OCI-LY1 (cell line): ENCODE measurements around the gene CWC22.

Source experiments
- H2AFZ ChIP-seq: fragments of 200-600 bp; sonication (generic), shearing (Covaris generic); 2 replicates; pipeline ENCODE4 v1.6.0; 2014; ENCODE audit warnings: antibody characterized with exemption, mild to moderate bottlenecking, low read length
- H3F3A ChIP-seq: fragments of 200-600 bp; sonication (generic), shearing (Covaris generic); 2 replicates; pipeline ENCODE4 v1.6.0; 2014; ENCODE audit warnings: mild to moderate bottlenecking, antibody characterized with exemption, low read length, moderate library complexity; ENCODE audit not compliant: insufficient read depth
- H3K27ac ChIP-seq: fragments of 200-600 bp; sonication (generic); 2 replicates; pipeline ENCODE4 v1.5.1; 2014; ENCODE audit warnings: low read length, mixed run types, mild to moderate bottlenecking, low read depth; ENCODE audit not compliant: poor library complexity, severe bottlenecking
- H3K27me3 ChIP-seq: fragments of 200-600 bp; sonication (generic); 2 replicates; pipeline ENCODE4 v1.6.0; 2014; ENCODE audit warnings: antibody characterized with exemption, mild to moderate bottlenecking, low read length, moderate library complexity; ENCODE audit not compliant: insufficient read depth
- H3K36me3 ChIP-seq: fragments of 200-600 bp; sonication (generic); 2 replicates; pipeline ENCODE4 v1.6.1; 2014; ENCODE audit warnings: mild to moderate bottlenecking, antibody characterized with exemption, low read length, moderate library complexity, mixed read lengths; ENCODE audit not compliant: insufficient read depth
- H3K4me1 ChIP-seq: fragments of 200-600 bp; sonication (generic); 2 replicates; pipeline ENCODE4 v1.5.1; 2014; ENCODE audit warnings: mild to moderate bottlenecking, low read length, moderate library complexity; ENCODE audit not compliant: insufficient read depth, severe bottlenecking
- H3K4me2 ChIP-seq: fragments of 200-600 bp; sonication (generic), shearing (Covaris generic); 2 replicates; pipeline ENCODE4 v1.6.1; 2014; ENCODE audit warnings: low read length
- H3K4me3 ChIP-seq: fragments of 200-600 bp; sonication (generic); 2 replicates; pipeline ENCODE4 v1.5.1; 2014; ENCODE audit warnings: low read length, low read depth, mild to moderate bottlenecking, mixed read lengths; ENCODE audit not compliant: poor library complexity, severe bottlenecking
- H3K79me2 ChIP-seq: fragments of 200-600 bp; shearing (Covaris generic); 2 replicates; pipeline ENCODE4 v1.6.1; 2016; ENCODE audit warnings: mixed run types, low read length, mixed read lengths; ENCODE audit not compliant: insufficient read depth
- H3K9ac ChIP-seq: fragments of 200-600 bp; sonication (generic), shearing (Covaris generic); 2 replicates; pipeline ENCODE4 v1.6.1; 2014; ENCODE audit warnings: mild to moderate bottlenecking, low read length, mixed read lengths
- H3K9me2 ChIP-seq: fragments of 200-600 bp; sonication (generic), shearing (Covaris generic); 2 replicates; pipeline ENCODE4 v1.6.1; 2014; ENCODE audit warnings: low read depth, mild to moderate bottlenecking, low read length, mixed read lengths
- H3K9me3 ChIP-seq: fragments of 200-600 bp; shearing (Covaris generic); 2 replicates; pipeline ENCODE4 v1.6.1; 2014; ENCODE audit warnings: low read length, mixed read lengths
- H4K20me1 ChIP-seq: fragments of 200-600 bp; sonication (generic), shearing (Covaris generic); 2 replicates; pipeline ENCODE4 v1.6.0; 2016; ENCODE audit warnings: mild to moderate bottlenecking, low read length; ENCODE audit not compliant: insufficient read depth
- EZH2 ChIP-seq: fragments of 200-600 bp; sonication (generic), shearing (Covaris generic); IDR thresholded peaks from 2 replicates; pipeline ENCODE4 v1.8.0; 2017; ENCODE audit warnings: borderline replicate concordance, mixed run types, mild to moderate bottlenecking, antibody characterized with exemption, low read length, moderate library complexity, mixed read lengths
- TF ChIP-seq, protein P1 (sequence below): fragments of 200-600 bp; sonication (generic), shearing (Covaris generic); IDR thresholded peaks from 2 replicates; pipeline ENCODE4 v1.5.1; 2017; ENCODE audit warnings: mild to moderate bottlenecking, antibody characterized with exemption, low read length, moderate library complexity, mixed read lengths

Gene CWC22

GRCh38 chr2:179939259-179939658 lies 67.8 kb downstream of the CWC22 start:
- H3K79me2 ChIP-seq: no peaks in the 10 kb centered on the region
- TF ChIP-seq, protein P1, sequence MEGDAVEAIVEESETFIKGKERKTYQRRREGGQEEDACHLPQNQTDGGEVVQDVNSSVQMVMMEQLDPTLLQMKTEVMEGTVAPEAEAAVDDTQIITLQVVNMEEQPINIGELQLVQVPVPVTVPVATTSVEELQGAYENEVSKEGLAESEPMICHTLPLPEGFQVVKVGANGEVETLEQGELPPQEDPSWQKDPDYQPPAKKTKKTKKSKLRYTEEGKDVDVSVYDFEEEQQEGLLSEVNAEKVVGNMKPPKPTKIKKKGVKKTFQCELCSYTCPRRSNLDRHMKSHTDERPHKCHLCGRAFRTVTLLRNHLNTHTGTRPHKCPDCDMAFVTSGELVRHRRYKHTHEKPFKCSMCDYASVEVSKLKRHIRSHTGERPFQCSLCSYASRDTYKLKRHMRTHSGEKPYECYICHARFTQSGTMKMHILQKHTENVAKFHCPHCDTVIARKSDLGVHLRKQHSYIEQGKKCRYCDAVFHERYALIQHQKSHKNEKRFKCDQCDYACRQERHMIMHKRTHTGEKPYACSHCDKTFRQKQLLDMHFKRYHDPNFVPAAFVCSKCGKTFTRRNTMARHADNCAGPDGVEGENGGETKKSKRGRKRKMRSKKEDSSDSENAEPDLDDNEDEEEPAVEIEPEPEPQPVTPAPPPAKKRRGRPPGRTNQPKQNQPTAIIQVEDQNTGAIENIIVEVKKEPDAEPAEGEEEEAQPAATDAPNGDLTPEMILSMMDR: no peak
- TF ChIP-seq EZH2: no peak
- H3K36me3 ChIP-seq: peaks cover 6% of the 10 kb centered on the region; the same call in 1 of the 2 replicates
- no peak overlapping the region for H3K9ac ChIP-seq
- H3K27ac ChIP-seq: no peak overlapping the region
- no peaks in the 10 kb centered on the region for H3K9me2 ChIP-seq
- no peaks in the 10 kb centered on the region for H3K9me3 ChIP-seq
- no peaks in the 10 kb centered on the region for H3F3A ChIP-seq
- H3K4me3 ChIP-seq: no peak overlapping the region
- no peak overlapping the region for H2AFZ ChIP-seq
- H3K27me3 ChIP-seq: no peaks in the 10 kb centered on the region
- H3K4me2 ChIP-seq: no peak overlapping the region
- H3K4me1 ChIP-seq: no peaks in the 10 kb centered on the region
- H4K20me1 ChIP-seq: no peaks in the 10 kb centered on the region

GRCh38 chr2:179938026-179938425 lies 69.1 kb downstream of the CWC22 start:
- Histone ChIP-seq H3K36me3 (no peaks in the 10 kb centered on the region), H4K20me1 (no peaks in the 10 kb centered on the region), H3K4me1 (no peaks in the 10 kb centered on the region), H3F3A (no peaks in the 10 kb centered on the region), H2AFZ (no peak overlapping the region), H3K9ac (no peak overlapping the region), H3K9me3 (no peaks in the 10 kb centered on the region), H3K27me3 (no peaks in the 10 kb centered on the region), H3K4me3 (no peak overlapping the region), H3K4me2 (no peak overlapping the region), H3K9me2 (no peaks in the 10 kb centered on the region), H3K27ac (no peak overlapping the region), H3K79me2 (no peaks in the 10 kb centered on the region)
- no peak for TF ChIP-seq EZH2

DNA sequence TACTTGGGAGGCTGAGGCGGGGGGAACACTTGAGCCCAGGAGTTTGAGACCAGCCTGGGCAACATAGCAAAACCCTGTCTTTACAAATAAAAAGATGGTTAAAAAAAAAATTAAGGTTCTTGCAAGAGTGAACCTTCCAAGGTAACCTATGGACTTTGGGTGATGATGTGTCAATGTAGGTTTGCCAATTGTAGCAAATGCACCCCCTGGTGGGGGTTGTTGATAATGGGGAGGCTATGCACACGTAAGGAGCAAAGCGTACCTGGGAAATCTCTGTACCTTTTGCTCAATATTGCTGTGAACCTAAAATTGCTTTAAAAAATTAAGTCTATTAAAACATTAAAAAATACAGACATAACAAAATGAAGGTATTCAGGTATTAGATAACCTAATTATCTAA lies 70.4 kb downstream of the CWC22 start:
- Histone ChIP-seq H3F3A (no peaks in the 10 kb centered on the region), H3K27ac (no peak overlapping the region), H4K20me1 (no peaks in the 10 kb centered on the region), H2AFZ (no peak overlapping the region), H3K9ac (no peak overlapping the region), H3K9me3 (no peaks in the 10 kb centered on the region), H3K9me2 (no peaks in the 10 kb centered on the region), H3K4me2 (no peak overlapping the region), H3K4me3 (no peak overlapping the region), H3K27me3 (no peaks in the 10 kb centered on the region), H3K36me3 (no peaks in the 10 kb centered on the region), H3K4me1 (no peaks in the 10 kb centered on the region), H3K79me2 (no peaks in the 10 kb centered on the region)
- TF ChIP-seq EZH2: no peak
- TF ChIP-seq, protein P1: peak; percentile 61

DNA sequence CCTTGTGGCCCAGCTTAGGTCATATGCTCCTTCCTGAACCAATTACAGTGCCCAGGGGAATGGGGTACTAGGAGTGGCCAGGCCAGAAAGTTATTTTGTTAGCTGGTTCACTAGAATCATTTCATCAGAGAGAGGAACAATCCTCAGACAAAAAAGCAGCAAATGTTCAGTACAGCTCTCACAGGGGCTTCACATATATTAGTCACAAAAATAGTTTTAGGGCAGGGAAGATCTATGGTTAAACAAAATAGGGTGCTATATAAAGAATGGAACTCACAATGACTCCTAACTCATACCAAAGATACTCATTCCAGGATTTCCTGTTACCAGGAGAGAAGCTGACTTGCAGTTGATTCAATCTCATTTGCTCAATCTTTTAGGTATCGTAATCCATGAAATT lies 71.0 kb downstream of the CWC22 start:
- Histone ChIP-seq H3K27me3 (no peaks in the 10 kb centered on the region), H3K4me2 (no peak overlapping the region), H2AFZ (no peak overlapping the region), H3K9me3 (no peaks in the 10 kb centered on the region), H3K27ac (no peak overlapping the region), H3K4me3 (no peak overlapping the region), H3K9me2 (no peaks in the 10 kb centered on the region), H3K79me2 (no peaks in the 10 kb centered on the region), H3K4me1 (no peaks in the 10 kb centered on the region), H4K20me1 (no peaks in the 10 kb centered on the region), H3F3A (no peaks in the 10 kb centered on the region), H3K9ac (no peak overlapping the region), H3K36me3 (no peaks in the 10 kb centered on the region)
- TF ChIP-seq, protein P1: no peak
- no peak for TF ChIP-seq EZH2
